ENCODE data around the gene FGF7.
"Not testable (repeated sequence)": the region's sequence is repeated elsewhere in the genome, so short reads cannot be mapped to it uniquely, and the experiment has no call there.

FGF7 gene

GRCh38 chr15:49439678-49440395, 16.8 kb downstream of the FGF7 start:
- DNase-seq = no peak

GRCh38 chr15:49441356-49441755, 18.3 kb downstream of the FGF7 start:
- no peak for DNase-seq

- no peak for DNase-seq
Measured at GRCh38 chr15:49441816-49442215, 18.8 kb downstream of the FGF7 start.

GRCh38 chr15:49452595-49452994, 29.6 kb downstream of the FGF7 start:
- no peak for DNase-seq

- DNase-seq = no peak
Measured at GRCh38 chr15:49456166-49456565, 33.1 kb downstream of the FGF7 start.

- no peak for DNase-seq
Measured at GRCh38 chr15:49458145-49458544, 35.1 kb downstream of the FGF7 start.

GRCh38 chr15:49460411-49460941, 37.4 kb downstream of the FGF7 start:
- DNase-seq = no peak

- DNase-seq = no peak
Measured at GRCh38 chr15:49462232-49462844, 39.3 kb downstream of the FGF7 start.

- DNase-seq = no peak
Measured at GRCh38 chr15:49464522-49464921, 41.5 kb downstream of the FGF7 start.

GRCh38 chr15:49466119-49466518, 43.1 kb downstream of the FGF7 start:
- no peak for DNase-seq

- DNase-seq = no peak
Measured at GRCh38 chr15:49467746-49468480, 44.9 kb downstream of the FGF7 start.

GRCh38 chr15:49468481-49468839, 45.4 kb downstream of the FGF7 start:
- no peak for DNase-seq

GRCh38 chr15:49471248-49471647, 48.2 kb downstream of the FGF7 start:
- DNase-seq = peak; percentile 43 to 59

GRCh38 chr15:49471733-49472132, 48.7 kb downstream of the FGF7 start:
- no peak for DNase-seq

- no peak for DNase-seq
Measured at GRCh38 chr15:49472338-49472737, 49.3 kb downstream of the FGF7 start.

- no peak for DNase-seq
Measured at GRCh38 chr15:49473031-49473430, 50.0 kb downstream of the FGF7 start.

- not testable (repeated sequence) for DNase-seq
Measured at GRCh38 chr15:49478021-49478420, 55.0 kb downstream of the FGF7 start.

- DNase-seq = not testable (repeated sequence)
Measured at GRCh38 chr15:49478982-49479381, 55.9 kb downstream of the FGF7 start.

- DNase-seq = not testable (repeated sequence)
Measured at GRCh38 chr15:49485401-49485800, 62.4 kb downstream of the FGF7 start.

- DNase-seq = no peak
Measured at GRCh38 chr15:49490966-49491365, 67.9 kb downstream of the FGF7 start.

- no peak for DNase-seq
Measured at GRCh38 chr15:49492151-49492550, 69.1 kb downstream of the FGF7 start.

- no peak for DNase-seq
Measured at GRCh38 chr15:49492830-49493229, 69.8 kb downstream of the FGF7 start.

- DNase-seq = no peak
Measured at GRCh38 chr15:49494842-49495241, 71.8 kb downstream of the FGF7 start.

Measured in activated CD4-positive, alpha-beta T cell treated with anti-CD3 and anti-CD28 coated beads, Interleukin-2, amount 50 U/mL, for 48 hours (primary cell).